Measurements from ENCODE around the gene MTCL3.

MTCL3 gene

GRCh38 chr6:127439718-127440117, 79.4 kb downstream of the MTCL3 start:
- ChIA-PET POLR2A (ENCODE audit: low non-redundant PET) (no interaction called here), CTCF (no interaction called here)
- Histone ChIP-seq H3K9me3 (ENCODE audit: low read depth, low read length, poor library complexity, severe bottlenecking) (no peaks in the 10 kb centered on the region), H3K27ac (ENCODE audit: low read depth, low read length, poor library complexity, severe bottlenecking) (no peak overlapping the region), H3K36me3 (ENCODE audit: insufficient read depth, low read length, poor library complexity, severe bottlenecking) (peaks cover 14% of the 10 kb centered on the region), H3K27me3 (replicated peaks; ENCODE audit: insufficient read depth, low read depth, low read length, poor library complexity) (no peaks in the 10 kb centered on the region), H3K4me1 (ENCODE audit: insufficient read depth, low read length, poor library complexity, severe bottlenecking) (no peaks in the 10 kb centered on the region), H3K4me3 (ENCODE audit: low read depth, low read length, poor library complexity, severe bottlenecking) (no peak overlapping the region)
- no peak for TF ChIP-seq EZH2 (IDR thresholded peaks at IDR 0.05; ENCODE audit: borderline replicate concordance, low read depth, low read length, poor library complexity, severe bottlenecking)
- TF ChIP-seq, protein P1, sequence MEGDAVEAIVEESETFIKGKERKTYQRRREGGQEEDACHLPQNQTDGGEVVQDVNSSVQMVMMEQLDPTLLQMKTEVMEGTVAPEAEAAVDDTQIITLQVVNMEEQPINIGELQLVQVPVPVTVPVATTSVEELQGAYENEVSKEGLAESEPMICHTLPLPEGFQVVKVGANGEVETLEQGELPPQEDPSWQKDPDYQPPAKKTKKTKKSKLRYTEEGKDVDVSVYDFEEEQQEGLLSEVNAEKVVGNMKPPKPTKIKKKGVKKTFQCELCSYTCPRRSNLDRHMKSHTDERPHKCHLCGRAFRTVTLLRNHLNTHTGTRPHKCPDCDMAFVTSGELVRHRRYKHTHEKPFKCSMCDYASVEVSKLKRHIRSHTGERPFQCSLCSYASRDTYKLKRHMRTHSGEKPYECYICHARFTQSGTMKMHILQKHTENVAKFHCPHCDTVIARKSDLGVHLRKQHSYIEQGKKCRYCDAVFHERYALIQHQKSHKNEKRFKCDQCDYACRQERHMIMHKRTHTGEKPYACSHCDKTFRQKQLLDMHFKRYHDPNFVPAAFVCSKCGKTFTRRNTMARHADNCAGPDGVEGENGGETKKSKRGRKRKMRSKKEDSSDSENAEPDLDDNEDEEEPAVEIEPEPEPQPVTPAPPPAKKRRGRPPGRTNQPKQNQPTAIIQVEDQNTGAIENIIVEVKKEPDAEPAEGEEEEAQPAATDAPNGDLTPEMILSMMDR (conservative IDR thresholded peaks at IDR 0.05; ENCODE audit: low read depth, low read length) = no peak
- DNase-seq (ENCODE audit: low spot score) = no peak
- BruUV-seq (replicated peaks) = no TSS peak
- intact Hi-C loops (cut with micrococcal nuclease; ENCODE audit: unreplicated experiment) = no loop called here

GRCh38 chr6:127436578-127437110, 82.5 kb downstream of the MTCL3 start:
- no peak for TF ChIP-seq EZH2 (IDR thresholded peaks at IDR 0.05; ENCODE audit: borderline replicate concordance, low read depth, low read length, poor library complexity, severe bottlenecking)
- TF ChIP-seq, protein P1 (conservative IDR thresholded peaks at IDR 0.05; ENCODE audit: low read depth, low read length) = no peak
- CTCF ChIA-PET = no interaction called here
- H3K4me1 ChIP-seq (ENCODE audit: insufficient read depth, low read length, poor library complexity, severe bottlenecking) = no peaks in the 10 kb centered on the region
- no peak overlapping the region for H3K4me3 ChIP-seq (ENCODE audit: low read depth, low read length, poor library complexity, severe bottlenecking)
- no peaks in the 10 kb centered on the region for H3K27me3 ChIP-seq (replicated peaks; ENCODE audit: insufficient read depth, low read depth, low read length, poor library complexity)
- POLR2A ChIA-PET (ENCODE audit: low non-redundant PET) = no interaction called here
- DNase-seq (ENCODE audit: low spot score) = no peak
- no TSS peak for BruUV-seq (replicated peaks)
- intact Hi-C loops (cut with micrococcal nuclease; ENCODE audit: unreplicated experiment) = no loop called here
- no peaks in the 10 kb centered on the region for H3K36me3 ChIP-seq (ENCODE audit: insufficient read depth, low read length, poor library complexity, severe bottlenecking)
- H3K9me3 ChIP-seq (ENCODE audit: low read depth, low read length, poor library complexity, severe bottlenecking) = no peaks in the 10 kb centered on the region
- H3K27ac ChIP-seq (ENCODE audit: low read depth, low read length, poor library complexity, severe bottlenecking) = no peak overlapping the region

GRCh38 chr6:127435626-127436220, 83.4 kb downstream of the MTCL3 start:
- DNase-seq (ENCODE audit: low spot score) = no peak
- Histone ChIP-seq H3K9me3 (ENCODE audit: low read depth, low read length, poor library complexity, severe bottlenecking) (no peaks in the 10 kb centered on the region), H3K4me3 (ENCODE audit: low read depth, low read length, poor library complexity, severe bottlenecking) (no peak overlapping the region), H3K27me3 (replicated peaks; ENCODE audit: insufficient read depth, low read depth, low read length, poor library complexity) (no peaks in the 10 kb centered on the region), H3K36me3 (ENCODE audit: insufficient read depth, low read length, poor library complexity, severe bottlenecking) (no peaks in the 10 kb centered on the region), H3K27ac (ENCODE audit: low read depth, low read length, poor library complexity, severe bottlenecking) (no peak overlapping the region), H3K4me1 (ENCODE audit: insufficient read depth, low read length, poor library complexity, severe bottlenecking) (no peaks in the 10 kb centered on the region)
- BruUV-seq (replicated peaks) = no TSS peak
- CTCF ChIA-PET = interaction anchor here (0.6 kb wide), 1 partner anchor 80 kb away, joined by 8 read pairs; no protein-coding TSS in a partner anchor
- intact Hi-C loops (cut with micrococcal nuclease; ENCODE audit: unreplicated experiment) = no loop called here
- POLR2A ChIA-PET (ENCODE audit: low non-redundant PET) = no interaction called here
- TF ChIP-seq, protein P1 (conservative IDR thresholded peaks at IDR 0.05; ENCODE audit: low read depth, low read length) = no peak
- no peak for TF ChIP-seq EZH2 (IDR thresholded peaks at IDR 0.05; ENCODE audit: borderline replicate concordance, low read depth, low read length, poor library complexity, severe bottlenecking)
